GM12801 (cell line): ENCODE results near the gene KIAA0232.

Source experiments
- TF ChIP-seq, protein P1 (sequence below): IDR thresholded peaks from one replicate; pipeline ENCODE4 v1.5.1; 2011; ENCODE audit warnings: control low read depth; ENCODE audit not compliant: insufficient read length; ENCODE audit errors: extremely low read depth

Gene KIAA0232

DNA sequence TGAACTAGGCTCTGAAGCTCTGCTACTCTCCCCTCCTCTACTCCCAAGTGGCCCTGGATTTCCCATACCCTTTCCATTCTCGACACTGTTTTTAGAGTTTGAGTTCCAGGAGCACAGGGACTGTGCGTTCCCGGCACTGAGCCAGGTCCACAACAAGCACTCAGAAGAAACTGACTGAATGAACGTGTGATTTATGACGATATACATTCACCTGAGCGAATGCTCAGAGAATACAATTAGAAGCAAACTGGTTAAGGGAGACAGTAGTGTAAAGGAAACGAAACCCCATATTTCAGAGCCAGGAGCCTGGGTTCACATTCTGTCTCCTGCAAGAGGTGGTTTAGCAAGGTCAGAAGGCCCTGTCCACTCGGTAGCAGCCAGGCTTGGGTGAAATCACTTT lies 1.4 kb upstream of the KIAA0232 start:
- TF ChIP-seq, protein P1, sequence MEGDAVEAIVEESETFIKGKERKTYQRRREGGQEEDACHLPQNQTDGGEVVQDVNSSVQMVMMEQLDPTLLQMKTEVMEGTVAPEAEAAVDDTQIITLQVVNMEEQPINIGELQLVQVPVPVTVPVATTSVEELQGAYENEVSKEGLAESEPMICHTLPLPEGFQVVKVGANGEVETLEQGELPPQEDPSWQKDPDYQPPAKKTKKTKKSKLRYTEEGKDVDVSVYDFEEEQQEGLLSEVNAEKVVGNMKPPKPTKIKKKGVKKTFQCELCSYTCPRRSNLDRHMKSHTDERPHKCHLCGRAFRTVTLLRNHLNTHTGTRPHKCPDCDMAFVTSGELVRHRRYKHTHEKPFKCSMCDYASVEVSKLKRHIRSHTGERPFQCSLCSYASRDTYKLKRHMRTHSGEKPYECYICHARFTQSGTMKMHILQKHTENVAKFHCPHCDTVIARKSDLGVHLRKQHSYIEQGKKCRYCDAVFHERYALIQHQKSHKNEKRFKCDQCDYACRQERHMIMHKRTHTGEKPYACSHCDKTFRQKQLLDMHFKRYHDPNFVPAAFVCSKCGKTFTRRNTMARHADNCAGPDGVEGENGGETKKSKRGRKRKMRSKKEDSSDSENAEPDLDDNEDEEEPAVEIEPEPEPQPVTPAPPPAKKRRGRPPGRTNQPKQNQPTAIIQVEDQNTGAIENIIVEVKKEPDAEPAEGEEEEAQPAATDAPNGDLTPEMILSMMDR: no peak

DNA sequence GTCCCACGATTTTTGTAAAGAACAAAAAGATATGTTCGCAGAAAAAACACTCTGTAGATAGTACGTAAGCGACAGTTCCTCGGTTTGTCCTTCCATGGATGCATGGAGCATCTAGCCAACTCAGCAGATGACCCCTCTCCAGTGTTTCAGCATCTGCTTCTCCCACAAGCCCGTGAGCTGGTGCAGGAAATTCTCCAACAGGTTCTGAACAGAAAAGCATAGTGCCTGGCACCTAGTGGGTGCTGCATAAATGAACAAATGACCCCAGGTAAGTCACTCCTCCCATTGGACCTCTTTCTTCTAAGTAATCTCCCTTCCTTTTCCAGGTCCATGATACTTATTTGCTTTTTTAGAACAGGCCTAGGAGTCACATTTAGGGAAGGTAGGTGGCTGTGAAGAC lies 966 bp upstream of the KIAA0232 start:
- TF ChIP-seq, protein P1: no peak

DNA sequence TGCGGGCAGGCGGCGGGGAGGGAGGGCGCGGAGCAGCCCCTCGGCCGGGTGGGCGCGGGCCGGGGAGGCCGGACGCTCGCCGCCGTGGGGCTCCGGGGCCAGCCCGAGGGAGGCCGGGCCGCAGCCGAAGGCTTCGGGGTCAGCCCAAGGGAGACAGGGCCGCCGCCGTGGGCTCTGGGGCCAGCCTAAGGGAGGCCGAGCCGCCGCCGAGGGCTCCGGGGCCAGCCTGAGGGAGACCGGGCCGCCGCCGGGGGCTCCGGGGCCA lies 251 bp downstream of the KIAA0232 start:
- TF ChIP-seq, protein P1: no peak

DNA sequence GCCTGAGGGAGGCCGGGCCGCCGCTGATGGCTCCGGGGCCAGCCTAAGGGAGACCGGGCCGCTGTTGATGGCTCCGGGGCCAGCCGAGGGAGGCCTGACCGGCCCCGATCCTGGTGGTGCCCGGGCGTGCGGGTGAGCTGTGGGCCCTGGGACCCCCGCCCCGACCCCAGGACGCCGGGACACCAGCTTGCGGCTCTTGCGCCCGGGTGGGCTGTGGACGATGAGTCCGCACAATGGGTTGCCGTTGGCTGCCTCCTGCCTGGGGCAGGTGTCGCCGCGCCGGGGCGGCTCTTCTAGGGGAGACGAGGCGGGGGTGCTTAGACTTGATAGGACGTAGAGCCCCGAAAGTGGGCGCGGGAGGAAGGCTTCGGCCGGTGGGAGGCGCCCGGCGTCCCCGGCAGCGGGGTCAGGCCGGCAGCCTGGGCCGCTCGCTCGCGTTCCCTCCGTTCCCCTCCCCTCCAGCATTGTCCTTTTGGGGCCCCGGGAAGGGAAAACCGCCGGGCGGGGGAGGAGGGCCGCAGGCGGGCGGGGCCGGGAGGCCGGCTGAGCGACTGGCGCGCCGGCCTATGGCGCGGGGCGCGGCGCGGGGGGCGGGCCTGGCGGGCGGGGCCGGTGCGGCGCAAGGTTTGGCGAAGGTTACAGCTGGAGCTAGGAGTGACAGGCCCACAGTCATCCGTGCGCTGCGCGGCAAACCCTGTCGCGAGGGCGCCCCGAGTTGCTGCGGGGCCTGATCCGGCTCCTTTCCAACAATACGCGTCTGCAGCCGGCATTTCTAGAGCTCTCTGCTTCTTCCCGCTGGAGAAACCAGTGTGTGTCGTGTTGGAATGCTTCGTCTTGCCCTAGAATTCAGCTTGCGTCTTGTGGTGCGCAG lies 819 bp downstream of the KIAA0232 start:
- TF ChIP-seq, protein P1: no peak

DNA sequence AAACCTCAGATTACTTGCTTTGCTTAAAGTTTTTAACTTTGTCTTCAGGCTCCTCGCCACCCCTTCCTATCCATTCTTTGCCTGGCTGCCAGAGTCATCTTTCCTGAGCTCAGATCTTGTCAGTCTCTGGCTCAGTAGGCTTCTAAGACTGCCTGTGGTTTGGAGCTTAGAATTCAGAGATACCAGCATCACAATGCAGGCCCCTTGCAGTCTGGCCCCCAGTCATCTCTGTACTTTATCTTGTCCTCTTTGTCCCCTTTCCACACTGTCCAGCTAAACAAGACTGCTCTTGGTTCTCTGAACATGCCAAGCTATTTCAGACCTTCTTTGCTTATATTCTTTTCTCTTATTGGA lies 3.0 kb downstream of the KIAA0232 start:
- TF ChIP-seq, protein P1: no peak

DNA sequence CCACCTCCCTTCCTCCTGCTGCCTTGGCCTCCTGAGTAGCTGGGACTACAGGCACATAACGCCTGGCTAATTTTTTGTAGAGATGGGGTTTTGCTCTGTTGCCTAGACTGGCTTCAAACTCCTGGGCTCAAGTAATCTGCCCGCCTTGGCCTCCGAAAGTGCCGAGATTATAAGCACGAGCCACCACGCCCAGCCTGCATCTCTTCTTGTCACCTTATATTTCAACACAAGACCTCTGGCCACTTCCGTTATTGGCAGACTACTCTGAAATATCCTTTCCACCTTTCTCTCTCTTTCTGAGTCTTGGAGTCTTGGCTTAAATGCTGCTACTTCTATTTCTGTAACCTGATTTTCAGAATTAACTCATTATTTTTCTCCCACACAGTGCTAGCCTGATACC lies 5.6 kb downstream of the KIAA0232 start:
- TF ChIP-seq, protein P1: no peak

DNA sequence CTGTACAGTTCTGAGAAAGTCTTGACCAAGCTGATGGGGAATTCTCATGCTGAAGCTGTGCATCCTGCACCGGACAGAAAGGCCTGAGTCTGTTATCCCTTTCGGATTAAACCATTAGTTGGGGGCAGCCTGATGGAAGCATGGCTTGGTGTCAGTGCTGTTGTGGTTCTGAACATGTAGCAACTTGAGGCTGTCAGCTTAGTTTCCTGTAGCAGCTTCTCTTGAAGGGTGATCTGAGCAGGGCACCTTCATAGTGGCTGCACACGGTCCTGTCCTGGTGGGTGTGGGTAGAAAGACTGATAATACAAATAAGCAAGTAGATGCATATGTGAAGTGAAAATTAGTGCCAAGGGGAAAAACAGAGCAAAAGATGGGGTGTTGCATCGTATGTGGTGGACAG lies 11.7 kb downstream of the KIAA0232 start:
- TF ChIP-seq, protein P1: no peak
